Breast epithelium (tissue), 4 donors: Measurements from ENCODE around the gene WWC2. TPM values are rescaled to one million over a fixed set of nuclear protein-coding genes. Genes with fewer than 3 reads are reported as not detected.

Source experiments
- DNase-seq, 2 donors: peaks; one replicate each; pipeline ENCODE4 v3.0.0-alpha.2; 2019; ENCODE audit warnings: low spot score in 2 of 2
- H3K27ac ChIP-seq, 2 donors: fragments of 200-600 bp; sonication (generic) in 1 of 2; one replicate each; pipeline ENCODE4 v1.5.1; 2016 to 2019; ENCODE audit warnings: mild to moderate bottlenecking in 1 of 2
- H3K27me3 ChIP-seq, 2 donors: fragments of 200-600 bp; sonication (generic) in 1 of 2; one replicate each; pipeline versions ENCODE4 v1.5.1 to v1.6.0; 2017 to 2019; ENCODE audit warnings: control low read depth in 1 of 2, mild to moderate bottlenecking in 1 of 2
- H3K36me3 ChIP-seq: fragments of 200-600 bp; one replicate; pipeline ENCODE4 v1.5.1; 2019
- H3K4me1 ChIP-seq, 2 donors: fragments of 200-600 bp; sonication (generic); one replicate each; pipeline ENCODE4 v1.5.1; 2016 to 2019; ENCODE audit warnings: control low read depth in 1 of 2
- H3K4me3 ChIP-seq, 3 donors: fragments of 200-600 bp; sonication (generic); 1 replicate in 2 of 3; 2 replicates in 1 of 3; pipeline ENCODE4 v1.5.1; 2016 to 2019; ENCODE audit warnings: mild to moderate bottlenecking in 3 of 3, moderate library complexity in 2 of 3
- H3K9me3 ChIP-seq, 2 donors: fragments of 200-600 bp; sonication (generic) in 1 of 2; one replicate each; pipeline ENCODE4 v1.5.1; 2016 to 2019; ENCODE audit warnings: control low read depth in 1 of 2
- CTCF ChIP-seq, 3 donors: fragments of 450-650 bp; IDR thresholded peaks; one replicate each; pipeline ENCODE4 v1.5.1; 2016 to 2017; ENCODE audit warnings: antibody characterized with exemption in 3 of 3, mild to moderate bottlenecking in 3 of 3, moderate library complexity in 3 of 3
- POLR2A ChIP-seq: fragments of 450-650 bp; IDR thresholded peaks from one replicate; pipeline ENCODE4 v1.6.1; 2016; ENCODE audit warnings: antibody characterized with exemption, mild to moderate bottlenecking, moderate library complexity
- POLR2AphosphoS5 ChIP-seq, 3 donors: sonication (generic); formaldehyde crosslinking; IDR thresholded peaks; one replicate each; pipeline ENCODE4 v1.6.1; 2017; ENCODE audit warnings: antibody characterized with exemption in 3 of 3
- intact Hi-C: fragments of 100-400 bp; cut with DNase I; formaldehyde crosslinking; loops from one replicate; pipeline ENCODE4 v1.15.1; 2023; ENCODE audit warnings: low total_unique reads
- total RNA-seq, 3 donors: library from RNA; depleted of rRNA; stranded (reverse); fragments of >200 nt; gene quantifications; one replicate each; pipeline ENCODE4 v1.1.0, GENCODE V29; 2016

The WWC2 gene
- total RNA-seq, 3 donors from 2014 or later, result 37.4 to 40.4 (median 40.3) TPM

GRCh38 chr4:183287309-183287659 is 188.2 kb downstream of the WWC2 start:
- no peaks in the 10 kb centered on the region for H3K36me3 ChIP-seq
- no peaks in the 10 kb centered on the region for H3K27me3 ChIP-seq
- no peak overlapping the region for H3K4me3 ChIP-seq
- H3K9me3 ChIP-seq, result no peaks in the 10 kb centered on the region
- TF ChIP-seq POLR2AphosphoS5 (IDR thresholded peaks at IDR 0.05) (no peak), CTCF (IDR thresholded peaks at IDR 0.05) (no peak), POLR2A (no peak)
- no peak overlapping the region for H3K27ac ChIP-seq
- no peak for DNase-seq
- H3K4me1 ChIP-seq, result no peaks in the 10 kb centered on the region
- intact Hi-C loops, result no loop called here

GRCh38 chr4:183287677-183288076 is 188.6 kb downstream of the WWC2 start:
- H3K4me1 ChIP-seq, result no peaks in the 10 kb centered on the region
- H3K9me3 ChIP-seq, result no peaks in the 10 kb centered on the region
- H3K4me3 ChIP-seq, result no peak overlapping the region
- TF ChIP-seq CTCF (IDR thresholded peaks at IDR 0.05), result no peak
- no peak for TF ChIP-seq POLR2A
- no peak for TF ChIP-seq POLR2AphosphoS5 (IDR thresholded peaks at IDR 0.05)
- no peak overlapping the region for H3K27ac ChIP-seq
- DNase-seq, result no peak
- intact Hi-C loops, result no loop called here
- no peaks in the 10 kb centered on the region for H3K27me3 ChIP-seq
- no peaks in the 10 kb centered on the region for H3K36me3 ChIP-seq

- H3K9me3 ChIP-seq, result no peaks in the 10 kb centered on the region
- no peaks in the 10 kb centered on the region for H3K36me3 ChIP-seq
- no peaks in the 10 kb centered on the region for H3K4me1 ChIP-seq
- intact Hi-C loops, result no loop called here
- no peak overlapping the region for H3K4me3 ChIP-seq
- no peak for DNase-seq
- TF ChIP-seq CTCF (IDR thresholded peaks at IDR 0.05), result no peak
- TF ChIP-seq POLR2AphosphoS5 (IDR thresholded peaks at IDR 0.05), result no peak
- TF ChIP-seq POLR2A, result no peak
- H3K27me3 ChIP-seq, result no peaks in the 10 kb centered on the region
- no peak overlapping the region for H3K27ac ChIP-seq
Observed at GRCh38 chr4:183288955-183289354, 189.9 kb downstream of the WWC2 start.

- H3K4me3 ChIP-seq, result no peak overlapping the region
- no peak for TF ChIP-seq CTCF (IDR thresholded peaks at IDR 0.05)
- TF ChIP-seq POLR2A, result no peak
- no peak for TF ChIP-seq POLR2AphosphoS5 (IDR thresholded peaks at IDR 0.05)
- no peak overlapping the region for H3K27ac ChIP-seq
- no peaks in the 10 kb centered on the region for H3K36me3 ChIP-seq
- no peaks in the 10 kb centered on the region for H3K27me3 ChIP-seq
- H3K4me1 ChIP-seq, result no peaks in the 10 kb centered on the region
- intact Hi-C loops, result no loop called here
- H3K9me3 ChIP-seq, result no peaks in the 10 kb centered on the region
- DNase-seq, result no peak
Observed at GRCh38 chr4:183289688-183290087, 190.6 kb downstream of the WWC2 start.

- intact Hi-C loops, result no loop called here
- no peaks in the 10 kb centered on the region for H3K9me3 ChIP-seq
- H3K4me3 ChIP-seq, result no peak overlapping the region
- no peaks in the 10 kb centered on the region for H3K4me1 ChIP-seq
- H3K36me3 ChIP-seq, result no peaks in the 10 kb centered on the region
- no peak overlapping the region for H3K27ac ChIP-seq
- no peaks in the 10 kb centered on the region for H3K27me3 ChIP-seq
- TF ChIP-seq POLR2AphosphoS5 (IDR thresholded peaks at IDR 0.05) (no peak), POLR2A (no peak), CTCF (IDR thresholded peaks at IDR 0.05) (no peak)
- DNase-seq, result no peak
Observed at GRCh38 chr4:183291070-183291469, 192.0 kb downstream of the WWC2 start.
